IMR-90 (cell line): ENCODE data around the gene SLIT3. TPM values are rescaled to one million over a fixed set of nuclear protein-coding genes. Genes with fewer than 3 reads are reported as not detected.

Experiments used
- ATAC-seq: fragments of 200-7000 bp; cut with Tn5 transposase; 2 replicates; pipeline ENCODE4 v1.9.1; 2020; ENCODE audit warnings: low read depth, mild to moderate bottlenecking, moderate library complexity
- BruUV-seq: library from RNA; stranded (reverse); fragments of 400-500 nt; replicated peaks from 2 replicates; lab custom pipeline; 2021; lab: Mats Ljungman, UMichigan
- CTCF ChIA-PET: fragments of 300-600 bp; formaldehyde crosslinking; extraction: SDS; loops from one replicate; lab custom pipeline; 2021; ENCODE audit warnings: antibody characterized with exemption; lab: Yijun Ruan, JAX
- POLR2A ChIA-PET: fragments of 300-600 bp; sonication (Branson Sonifier 250); formaldehyde crosslinking; loops from one replicate; lab custom pipeline; 2022; ENCODE audit warnings: antibody characterized with exemption; ENCODE audit not compliant: unreplicated experiment; lab: Charles Lee
- DNase-seq: peaks from one replicate; pipeline ENCODE4 v3.0.0; 2013
- H2AFZ ChIP-seq: replicated peaks from 2 replicates; pipeline ENCODE3; 2013; ENCODE audit warnings: low read length, mild to moderate bottlenecking; ENCODE audit not compliant: poor library complexity
- H2AK5ac ChIP-seq: 2 replicates; pipeline ENCODE4 v1.6.1; 2013; ENCODE audit warnings: low read depth, low read length, inconsistent platforms
- H2AK9ac ChIP-seq: replicated peaks from 2 replicates; pipeline ENCODE3; 2013; ENCODE audit warnings: mild to moderate bottlenecking, low read depth, low read length, moderate library complexity; ENCODE audit not compliant: poor library complexity
- H2BK120ac ChIP-seq: 2 replicates; pipeline ENCODE4 v1.6.1; 2013; ENCODE audit warnings: low read depth, low read length, inconsistent platforms
- H2BK15ac ChIP-seq: 3 replicates; pipeline ENCODE4 v1.6.1; 2013; ENCODE audit warnings: low read depth, low read length, inconsistent platforms
- H2BK20ac ChIP-seq: 2 replicates; pipeline ENCODE4 v1.6.1; 2013; ENCODE audit warnings: low read depth, mild to moderate bottlenecking, inconsistent platforms, low read length, moderate library complexity
- H2BK5ac ChIP-seq: 2 replicates; pipeline ENCODE4 v1.6.1; 2013; ENCODE audit warnings: mild to moderate bottlenecking, low read depth, low read length, inconsistent platforms; ENCODE audit not compliant: poor library complexity, severe bottlenecking
- H3K14ac ChIP-seq: replicated peaks from 2 replicates; pipeline ENCODE4 v1.6.1; 2013; ENCODE audit warnings: low read depth, low read length, inconsistent platforms
- H3K18ac ChIP-seq: 2 replicates; pipeline ENCODE4 v1.6.1; 2013; ENCODE audit warnings: low read depth, low read length, control low read depth
- H3K23ac ChIP-seq: 2 replicates; pipeline ENCODE4 v1.6.1; 2013; ENCODE audit warnings: low read depth, low read length, inconsistent platforms
- H3K27ac ChIP-seq: 2 replicates; pipeline ENCODE4 v1.5.1; 2013; ENCODE audit warnings: mild to moderate bottlenecking, control low read depth, low read length; ENCODE audit not compliant: insufficient read depth
- H3K27me3 ChIP-seq: 2 replicates; pipeline ENCODE4 v1.6.1; 2013; ENCODE audit warnings: low read length; ENCODE audit not compliant: control insufficient read depth, insufficient read depth
- H3K36me3 ChIP-seq: 2 replicates; pipeline ENCODE4 v1.6.1; 2013; ENCODE audit warnings: low read length, mixed read lengths; ENCODE audit not compliant: control insufficient read depth, insufficient read depth
- H3K4ac ChIP-seq: 2 replicates; pipeline ENCODE4 v1.6.1; 2013; ENCODE audit warnings: low read depth, low read length, inconsistent platforms
- H3K4me1 ChIP-seq: 2 replicates; pipeline ENCODE4 v1.6.1; 2013; ENCODE audit warnings: low read length, mixed read lengths; ENCODE audit not compliant: control insufficient read depth, insufficient read depth
- H3K4me2 ChIP-seq: 2 replicates; pipeline ENCODE4 v1.6.1; 2013; ENCODE audit warnings: low read depth, mild to moderate bottlenecking, control low read depth, low read length, moderate library complexity
- H3K4me3 ChIP-seq: 2 replicates; pipeline ENCODE4 v1.5.1; 2013; ENCODE audit warnings: low read depth, mild to moderate bottlenecking, control low read depth, low read length, moderate library complexity; ENCODE audit not compliant: insufficient read depth
- H3K56ac ChIP-seq: 2 replicates; pipeline ENCODE4 v1.6.1; 2013; ENCODE audit warnings: low read length, inconsistent platforms; ENCODE audit not compliant: insufficient read depth; ENCODE audit errors: extremely low read depth
- H3K79me1 ChIP-seq, 2 experiments: 2 replicates each; pipeline ENCODE4 v1.6.1; 2013; ENCODE audit warnings: low read length in 2 of 2, inconsistent platforms in 1 of 2, low read depth in 1 of 2
- H3K9ac ChIP-seq: 2 replicates; pipeline ENCODE4 v1.6.1; 2013; ENCODE audit warnings: low read depth, low read length, control low read depth
- H3K9me1 ChIP-seq: 2 replicates; pipeline ENCODE4 v1.6.1; 2013; ENCODE audit warnings: low read length, inconsistent platforms; ENCODE audit not compliant: insufficient read depth
- H3K9me3 ChIP-seq: 2 replicates; pipeline ENCODE4 v1.6.1; 2013; ENCODE audit warnings: low read length; ENCODE audit not compliant: control insufficient read depth, insufficient read depth
- H4K20me1 ChIP-seq: 2 replicates; pipeline ENCODE4 v1.6.1; 2013; ENCODE audit warnings: low read length, inconsistent platforms; ENCODE audit not compliant: insufficient read depth
- H4K5ac ChIP-seq: 2 replicates; pipeline ENCODE4 v1.6.1; 2013; ENCODE audit warnings: mild to moderate bottlenecking, low read depth, low read length, control low read depth
- H4K8ac ChIP-seq, 2 experiments: 2 replicates each; pipeline ENCODE4 v1.6.1; 2013; ENCODE audit warnings: low read depth in 2 of 2, low read length in 2 of 2, control low read depth in 1 of 2, inconsistent platforms in 1 of 2
- H4K91ac ChIP-seq: 2 replicates; pipeline ENCODE4 v1.6.1; 2013; ENCODE audit warnings: low read depth, low read length, inconsistent platforms; ENCODE audit not compliant: insufficient read depth
- BHLHE40 ChIP-seq: fragments of 150-350 bp; IDR thresholded peaks from 2 replicates; pipeline ENCODE4 v1.6.1; 2016; ENCODE audit warnings: mild to moderate bottlenecking, low read depth, low read length
- CEBPB ChIP-seq: IDR thresholded peaks from 2 replicates; pipeline ENCODE4 v1.6.1; 2012; ENCODE audit warnings: low read depth, low read length, improper control_type of control experiment
- CHD1 ChIP-seq: IDR thresholded peaks from 2 replicates; pipeline ENCODE4 v1.6.1; 2012; ENCODE audit warnings: low read depth, low read length, improper control_type of control experiment
- CTCF ChIP-seq: conservative IDR thresholded peaks from 2 replicates; pipeline ENCODE4 v1.5.1; 2012; ENCODE audit warnings: mild to moderate bottlenecking, low read depth, low read length, improper control_type of control experiment
- FOS ChIP-seq: fragments of 150-350 bp; IDR thresholded peaks from 2 replicates; pipeline ENCODE4 v1.6.1; 2016; ENCODE audit warnings: low read depth, low read length
- MAFK ChIP-seq: IDR thresholded peaks from 2 replicates; pipeline ENCODE4 v1.6.1; 2012; ENCODE audit warnings: low read depth, low read length, improper control_type of control experiment
- MAZ ChIP-seq: IDR thresholded peaks from 2 replicates; pipeline ENCODE4 v1.6.1; 2012; ENCODE audit warnings: low read depth, mild to moderate bottlenecking, low read length, improper control_type of control experiment, moderate library complexity, borderline replicate concordance
- MXI1 ChIP-seq: IDR thresholded peaks from 2 replicates; pipeline ENCODE4 v1.6.1; 2012; ENCODE audit warnings: low read depth, mild to moderate bottlenecking, low read length, moderate library complexity, borderline replicate concordance
- NFE2L2 ChIP-seq: fragments of 150-350 bp; IDR thresholded peaks from 2 replicates; pipeline ENCODE4 v1.6.1; 2016; ENCODE audit warnings: low read depth, mild to moderate bottlenecking, low read length
- POLR2A ChIP-seq: IDR thresholded peaks from 2 replicates; pipeline ENCODE4 v1.6.1; 2012; ENCODE audit warnings: mild to moderate bottlenecking, low read depth, low read length
- RAD21 ChIP-seq: IDR thresholded peaks from 2 replicates; pipeline ENCODE4 v1.6.1; 2012; ENCODE audit warnings: low read length, improper control_type of control experiment
- RCOR1 ChIP-seq: IDR thresholded peaks from 2 replicates; pipeline ENCODE4 v1.6.1; 2012; ENCODE audit warnings: mild to moderate bottlenecking, low read length, improper control_type of control experiment; ENCODE audit not compliant: insufficient replicate concordance
- RFX5 ChIP-seq: IDR thresholded peaks from 2 replicates; pipeline ENCODE4 v1.8.0; 2012; ENCODE audit warnings: low read depth, mild to moderate bottlenecking, low read length, moderate library complexity
- SMC3 ChIP-seq: fragments of 150-350 bp; IDR thresholded peaks from 2 replicates; pipeline ENCODE4 v1.6.1; 2016; ENCODE audit warnings: low read depth, mild to moderate bottlenecking, antibody characterized with exemption, low read length, moderate library complexity
- USF2 ChIP-seq: fragments of 150-350 bp; IDR thresholded peaks from 2 replicates; pipeline ENCODE4 v1.6.1; 2017; ENCODE audit warnings: mild to moderate bottlenecking, antibody characterized with exemption, low read length, low read depth
- WGBS, 2 experiments: methylation state at CpG; one replicate each; pipeline versions ENCODE4 v1.1.5 to v1.1.7; 2013; ENCODE audit warnings: missing lambda C conversion rate in 2 of 2; ENCODE audit not compliant: insufficient read length in 1 of 2; ENCODE audit errors: extremely low coverage in 2 of 2; 5-methylcytosine and 5-hydroxymethylcytosine counted together
- dilution Hi-C: fragments of 300-500 bp; cut with HindIII; formaldehyde crosslinking; loops from one replicate; pipeline ENCODE4 v1.14.3; 2018; ENCODE audit warnings: low sequenced_read_pairs; ENCODE audit not compliant: unreplicated experiment
- in situ Hi-C: fragments of 300-500 bp; cut with MboI; formaldehyde crosslinking; loops from 3 replicates; pipeline ENCODE4 v1.14.3; 2019; ENCODE audit warnings: low sequenced_read_pairs, inconsistent platforms, mixed read lengths
- intact Hi-C: fragments of 100-400 bp; cut with micrococcal nuclease; formaldehyde crosslinking; loops from 2 replicates; pipeline ENCODE4 v1.10.0; 2022
- polyA plus RNA-seq, 3 experiments: library from polyadenylated mRNA; depleted of rRNA; stranded (reverse); fragments of >200 nt; gene quantifications; 2 replicates each; pipeline ENCODE4 v1.2.3, GENCODE V29; 2012; ENCODE audit warnings: low replicate concordance in 1 of 3
- total RNA-seq: library from RNA; depleted of rRNA; stranded (reverse); fragments of >200 nt; gene quantifications from 2 replicates; pipeline ENCODE4 v1.2.3, GENCODE V29; 2012
- TF ChIP-seq, protein P1 (sequence below): fragments of 150-350 bp; IDR thresholded peaks from 2 replicates; pipeline ENCODE4 v1.6.1; 2016; ENCODE audit warnings: low read depth, mild to moderate bottlenecking, low read length, moderate library complexity, borderline replicate concordance

The SLIT3 gene
- total and polyA plus RNA-seq, 2 of the 4 experiments (the other 2 are of a cell fraction) = 0.18 to 0.50 TPM

- no peak overlapping the region for H4K8ac ChIP-seq
- no peak overlapping the region for H4K91ac ChIP-seq
- H3K14ac ChIP-seq = no peak overlapping the region
- 40% methylated on average over 3 of the region's 4 CpGs; no CpG with 5 or more reads in 1 of the 2 experiments for WGBS, 2 experiments
- no peak overlapping the region for H2AK9ac ChIP-seq
- no peaks in the 10 kb centered on the region for H3K79me1 ChIP-seq
- in situ Hi-C loops (no loop called here), intact Hi-C loops (no loop called here), dilution Hi-C loops (no loop called here)
- no peaks in the 10 kb centered on the region; the same call in 1 of the 2 replicates for H3K9me3 ChIP-seq
- no peak overlapping the region for H2BK5ac ChIP-seq
- CTCF ChIA-PET = no interaction called here
- H4K20me1 ChIP-seq = no peaks in the 10 kb centered on the region
- no peak overlapping the region for H2AFZ ChIP-seq
- H3K27me3 ChIP-seq = no peaks in the 10 kb centered on the region
- no peak overlapping the region for H3K4me2 ChIP-seq
- H3K56ac ChIP-seq = no peak overlapping the region
- no peak overlapping the region for H3K4me3 ChIP-seq
- H3K36me3 ChIP-seq = no peaks in the 10 kb centered on the region
- H4K5ac ChIP-seq = no peak overlapping the region
- H3K4me1 ChIP-seq = no peaks in the 10 kb centered on the region
- no peak overlapping the region for H3K4ac ChIP-seq
- TF ChIP-seq POLR2A = no peak
- TF ChIP-seq MXI1 = no peak
- TF ChIP-seq BHLHE40 = no peak
- no peak for TF ChIP-seq RCOR1
- TF ChIP-seq SMC3 = no peak
- TF ChIP-seq, protein P1, sequence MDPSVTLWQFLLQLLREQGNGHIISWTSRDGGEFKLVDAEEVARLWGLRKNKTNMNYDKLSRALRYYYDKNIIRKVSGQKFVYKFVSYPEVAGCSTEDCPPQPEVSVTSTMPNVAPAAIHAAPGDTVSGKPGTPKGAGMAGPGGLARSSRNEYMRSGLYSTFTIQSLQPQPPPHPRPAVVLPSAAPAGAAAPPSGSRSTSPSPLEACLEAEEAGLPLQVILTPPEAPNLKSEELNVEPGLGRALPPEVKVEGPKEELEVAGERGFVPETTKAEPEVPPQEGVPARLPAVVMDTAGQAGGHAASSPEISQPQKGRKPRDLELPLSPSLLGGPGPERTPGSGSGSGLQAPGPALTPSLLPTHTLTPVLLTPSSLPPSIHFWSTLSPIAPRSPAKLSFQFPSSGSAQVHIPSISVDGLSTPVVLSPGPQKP = no peak
- no peak for TF ChIP-seq CHD1
- TF ChIP-seq RFX5 = no peak
- TF ChIP-seq NFE2L2 = no peak
- no peak for TF ChIP-seq RAD21
- TF ChIP-seq MAFK = no peak
- no peak for TF ChIP-seq CTCF
- no peak for TF ChIP-seq MAZ
- no peak for TF ChIP-seq FOS
- no peak for TF ChIP-seq USF2
- TF ChIP-seq CEBPB = no peak
- DNase-seq (no peak), ATAC-seq (no peak)
- BruUV-seq = no TSS peak
- H3K9me1 ChIP-seq = no peaks in the 10 kb centered on the region
- H3K23ac ChIP-seq = no peak overlapping the region
- no peak overlapping the region for H2AK5ac ChIP-seq
- H2BK15ac ChIP-seq = no peak overlapping the region
- no peak overlapping the region for H3K18ac ChIP-seq
- POLR2A ChIA-PET = no interaction called here
- no peak overlapping the region for H3K9ac ChIP-seq
- H2BK20ac ChIP-seq = no peak overlapping the region
- no peak overlapping the region for H2BK120ac ChIP-seq
- H3K27ac ChIP-seq = no peak overlapping the region
Observed at GRCh38 chr5:169131616-169132301, 169.2 kb downstream of the SLIT3 start.
